OCI-M2 (cell line): ENCODE data around the gene KCNK7.

Source experiments
- DNase-seq: peaks from one replicate; lab custom pipeline; 2025; ENCODE audit not compliant: unreplicated experiment; lab: John Stamatoyannopoulos, UW

Gene KCNK7

DNA sequence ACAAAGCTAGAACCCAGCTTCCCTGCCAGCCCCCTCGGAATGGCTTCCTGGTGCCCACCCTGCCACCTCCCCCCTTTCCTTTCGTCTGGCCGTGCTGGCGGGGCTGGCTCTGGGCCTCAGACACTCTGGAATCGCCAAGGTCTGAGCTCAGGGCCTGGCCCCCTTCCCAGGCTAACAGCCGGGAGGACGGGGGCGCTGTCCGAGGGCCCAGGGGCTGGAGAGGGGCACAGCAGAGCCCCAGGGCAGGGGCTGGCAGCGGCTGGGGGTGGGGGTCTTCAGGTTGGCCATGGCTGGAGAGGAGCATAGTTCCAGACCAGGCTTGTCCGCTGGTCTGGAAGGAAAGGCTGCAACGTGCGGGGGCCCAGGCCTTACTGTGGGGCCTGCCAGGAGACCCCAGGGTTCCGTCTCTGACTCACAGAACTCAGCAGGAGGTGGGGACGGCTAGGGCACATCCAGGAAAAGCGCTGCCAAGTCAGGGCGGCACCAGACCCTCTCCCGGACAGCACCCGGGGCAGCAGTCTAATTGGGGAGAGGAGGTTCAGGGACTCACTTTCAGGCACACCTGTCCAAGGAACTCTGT, 36.6 kb downstream of the KCNK7 start:
- no peak for DNase-seq

DNA sequence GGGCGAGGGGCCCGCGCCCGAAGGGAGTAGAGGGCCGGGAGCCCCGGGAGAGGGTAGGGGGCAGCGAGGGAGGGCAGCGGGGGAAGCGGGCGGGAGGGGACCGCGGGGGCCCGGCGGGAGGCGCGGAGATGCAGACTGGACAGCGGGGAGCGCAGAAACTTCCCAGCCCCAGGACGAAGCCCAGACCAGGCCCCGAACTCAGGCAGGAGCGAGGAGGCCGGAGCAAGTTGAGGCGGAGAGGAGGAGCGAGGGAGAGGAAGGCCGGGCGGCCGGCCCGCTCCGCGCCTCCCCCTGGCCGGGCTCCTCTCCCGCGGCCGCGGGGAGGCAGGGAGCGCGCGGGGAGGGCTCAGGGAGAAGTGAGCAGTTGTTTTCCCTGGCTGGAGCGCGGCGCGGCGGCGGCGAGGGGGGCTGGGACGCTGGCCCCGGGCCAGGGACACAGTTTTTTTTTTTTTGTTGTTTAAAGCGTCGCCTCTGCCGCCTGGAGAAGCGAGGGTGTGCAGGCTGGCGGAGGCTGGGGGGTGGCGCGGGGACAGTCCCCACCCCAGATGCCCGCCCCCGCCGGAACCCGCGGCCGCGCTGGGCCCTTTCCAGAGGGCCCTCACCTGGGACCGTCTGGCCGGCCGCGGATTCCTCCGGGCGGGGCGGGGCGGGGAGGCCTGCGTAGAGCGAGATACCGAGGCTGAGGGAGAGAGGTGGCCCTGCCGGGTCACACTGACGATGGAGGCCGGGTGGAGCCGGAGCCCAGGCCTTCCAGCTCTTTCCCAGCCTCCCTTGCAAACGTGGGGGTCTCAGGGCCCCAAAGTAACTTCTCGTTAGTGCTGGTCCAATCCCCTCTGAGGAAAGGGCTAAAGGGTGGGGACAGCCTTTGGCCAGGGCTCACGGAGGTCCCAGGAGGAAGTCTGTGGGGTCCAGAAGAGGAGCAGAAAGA, 37.3 kb downstream of the KCNK7 start, which contains the start of gene LTBP3:
TSS of gene LTBP3 (minus strand) at position 358 of the 928 bp plus-strand sequence. CDS start 400 bp downstream, outside the sequence.
- no peak for DNase-seq

DNA sequence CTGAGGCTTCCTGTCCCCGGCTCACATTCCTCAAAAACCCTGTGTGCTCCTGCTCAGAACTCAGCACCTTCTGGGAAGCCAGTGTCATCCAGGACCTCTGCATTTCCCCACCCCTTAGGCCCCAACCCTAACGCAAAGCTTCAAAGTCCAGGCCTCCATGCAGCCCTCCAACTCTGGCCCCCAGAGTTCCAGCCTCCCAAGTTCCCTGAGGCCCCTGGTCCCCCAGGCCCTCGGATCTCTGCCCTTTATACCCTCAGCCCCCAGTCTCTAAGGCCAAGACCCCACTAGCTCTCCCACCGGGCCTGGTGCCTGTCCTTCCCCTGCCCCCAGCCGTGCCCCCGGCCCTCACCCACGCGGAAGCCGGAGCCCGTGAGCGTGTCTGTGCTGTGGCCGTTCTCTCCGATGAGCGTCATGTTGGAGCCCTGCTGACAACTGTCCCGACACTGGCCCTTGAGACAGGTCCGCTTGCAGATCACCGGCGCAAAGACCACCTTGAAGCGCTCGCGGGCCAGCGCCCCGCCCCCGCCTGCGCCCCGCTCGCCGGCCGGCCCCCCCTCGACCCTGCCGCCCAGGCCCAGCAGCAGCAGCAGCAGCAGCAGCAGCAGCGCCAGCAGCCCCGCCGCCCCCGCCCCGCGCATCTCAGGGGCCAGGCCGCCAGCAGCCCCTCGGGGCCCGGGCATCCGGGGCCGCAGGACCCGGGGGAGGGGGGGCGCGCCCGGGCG, 38.2 kb downstream of the KCNK7 start:
- DNase-seq: no peak

DNA sequence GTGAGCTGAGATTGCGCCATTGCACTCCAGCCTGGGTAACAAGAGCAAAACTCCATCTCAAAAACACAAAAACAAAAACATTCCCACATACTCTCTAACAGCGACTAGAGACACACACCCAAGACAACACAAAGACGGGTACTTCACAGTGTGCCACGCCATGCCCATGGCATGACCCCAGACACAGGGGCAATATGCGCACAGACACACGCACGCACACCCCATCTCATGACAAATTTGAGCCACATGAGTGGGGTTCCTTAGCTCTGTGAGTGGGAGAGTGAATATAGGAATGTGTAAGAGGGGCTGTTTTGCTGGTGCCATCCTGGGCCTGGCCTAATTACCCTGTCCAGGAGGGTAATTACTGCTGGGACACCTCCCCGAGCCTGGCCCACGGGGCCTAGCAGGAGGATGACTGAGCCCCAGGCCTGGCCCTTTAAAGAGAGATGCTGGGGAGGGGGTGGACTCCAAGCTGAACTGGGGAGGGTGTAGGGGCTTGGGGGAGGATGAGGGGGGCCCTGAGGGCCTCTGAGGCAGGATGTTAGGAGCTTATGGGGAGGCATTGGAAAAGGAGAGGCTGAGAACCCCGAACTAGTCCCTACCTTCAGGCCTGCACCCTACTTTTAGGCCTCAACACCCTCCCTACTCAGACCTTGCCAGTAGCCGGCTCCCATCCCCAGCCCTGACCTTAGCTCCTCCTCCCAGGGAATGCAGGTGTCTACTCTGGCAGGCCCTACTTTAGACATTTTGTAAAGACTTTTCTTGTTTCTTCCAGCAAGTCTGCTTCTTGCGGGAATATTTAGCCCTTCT, 38.9 kb downstream of the KCNK7 start:
- DNase-seq: no peak

DNA sequence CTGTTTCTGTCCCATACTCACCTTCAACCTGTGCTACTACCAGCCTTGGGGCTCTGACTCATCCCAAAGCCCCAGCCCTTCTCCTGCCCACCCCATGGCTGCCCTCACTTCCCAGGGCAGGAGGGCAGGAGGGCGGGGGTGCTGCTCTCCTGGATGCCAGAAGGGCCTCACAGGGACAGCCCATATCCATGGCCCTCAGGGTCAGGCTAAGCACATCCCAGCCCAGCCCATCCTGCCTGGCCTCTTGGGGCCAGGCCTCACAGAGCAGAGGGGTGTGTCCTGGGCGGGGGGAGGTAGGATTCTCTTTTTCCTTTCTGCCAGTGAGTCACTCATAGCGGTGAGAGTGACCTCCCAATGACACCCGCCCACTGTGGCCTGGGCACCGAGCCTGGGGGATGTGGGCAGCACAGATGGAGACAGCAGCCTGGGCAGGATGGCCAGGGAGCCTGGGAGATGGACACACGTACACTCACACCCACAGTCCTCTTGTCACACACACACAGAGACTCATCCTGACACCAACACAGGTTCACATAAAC, 39.8 kb downstream of the KCNK7 start:
- DNase-seq: no peak

DNA sequence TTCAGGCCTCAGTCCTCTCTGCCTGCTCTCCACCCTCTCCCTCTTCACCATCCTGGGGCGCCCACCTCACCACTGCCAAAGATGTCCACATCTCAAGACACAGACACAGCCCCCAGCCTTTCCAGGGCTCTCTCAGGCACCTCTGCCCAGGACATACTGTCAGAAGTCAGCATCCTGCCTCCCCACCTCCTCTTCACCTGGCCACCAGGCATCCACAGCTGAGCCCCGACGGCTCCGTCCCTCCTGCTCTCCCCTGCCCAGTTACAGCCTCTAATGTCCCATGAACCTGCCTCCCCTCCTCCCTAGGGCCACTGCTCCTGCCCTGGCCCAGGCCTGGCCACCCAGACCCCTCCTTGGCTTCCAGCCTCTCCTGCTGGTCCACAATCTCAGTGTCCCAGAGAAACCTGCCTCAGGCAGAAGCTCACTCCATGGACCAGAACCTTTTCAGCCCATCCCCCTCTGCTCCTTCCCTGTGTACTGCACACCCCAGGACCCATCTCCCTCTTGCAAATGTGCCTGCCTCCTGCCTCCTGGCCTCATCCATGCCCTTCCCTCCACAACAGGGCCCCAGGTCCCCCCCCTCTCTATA, 40.7 kb downstream of the KCNK7 start:
- DNase-seq: no peak

DNA sequence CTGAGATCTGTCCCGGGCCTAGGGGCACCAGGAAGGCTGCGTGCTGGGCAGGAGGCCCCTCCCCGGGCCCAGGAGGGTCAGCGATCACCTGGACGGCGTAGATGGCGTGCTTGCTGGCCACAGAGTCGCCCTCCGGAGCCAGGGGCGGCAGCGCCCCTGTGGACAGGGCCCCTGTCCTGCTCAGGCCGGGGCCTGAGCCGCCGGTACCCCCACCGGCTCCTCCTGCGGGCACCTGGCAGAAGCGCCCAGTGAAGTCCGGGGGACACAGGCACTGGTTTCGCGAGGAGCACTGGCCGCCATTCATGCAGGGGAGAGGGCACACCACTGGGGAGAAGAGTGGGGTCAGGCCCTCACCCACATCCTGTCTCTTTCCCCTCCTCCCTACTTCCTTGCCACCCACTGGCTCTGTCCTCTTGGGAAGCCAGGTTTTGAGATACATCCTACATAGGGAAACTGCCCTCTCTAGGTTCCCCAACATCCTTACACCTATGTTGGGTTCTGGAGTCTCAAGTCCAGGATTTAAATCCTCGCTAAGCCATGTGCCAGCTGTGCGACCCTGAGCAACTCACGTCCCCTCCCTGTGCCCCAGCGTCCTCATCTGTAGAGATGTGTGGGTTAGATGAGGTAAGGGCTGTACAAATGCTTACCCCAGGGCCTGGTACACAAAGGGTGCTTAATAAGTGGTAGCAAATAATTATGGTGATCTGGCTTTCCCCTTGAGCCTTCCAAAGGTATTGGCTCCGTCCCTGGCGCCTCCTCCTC, 41.4 kb downstream of the KCNK7 start:
- no peak for DNase-seq

DNA sequence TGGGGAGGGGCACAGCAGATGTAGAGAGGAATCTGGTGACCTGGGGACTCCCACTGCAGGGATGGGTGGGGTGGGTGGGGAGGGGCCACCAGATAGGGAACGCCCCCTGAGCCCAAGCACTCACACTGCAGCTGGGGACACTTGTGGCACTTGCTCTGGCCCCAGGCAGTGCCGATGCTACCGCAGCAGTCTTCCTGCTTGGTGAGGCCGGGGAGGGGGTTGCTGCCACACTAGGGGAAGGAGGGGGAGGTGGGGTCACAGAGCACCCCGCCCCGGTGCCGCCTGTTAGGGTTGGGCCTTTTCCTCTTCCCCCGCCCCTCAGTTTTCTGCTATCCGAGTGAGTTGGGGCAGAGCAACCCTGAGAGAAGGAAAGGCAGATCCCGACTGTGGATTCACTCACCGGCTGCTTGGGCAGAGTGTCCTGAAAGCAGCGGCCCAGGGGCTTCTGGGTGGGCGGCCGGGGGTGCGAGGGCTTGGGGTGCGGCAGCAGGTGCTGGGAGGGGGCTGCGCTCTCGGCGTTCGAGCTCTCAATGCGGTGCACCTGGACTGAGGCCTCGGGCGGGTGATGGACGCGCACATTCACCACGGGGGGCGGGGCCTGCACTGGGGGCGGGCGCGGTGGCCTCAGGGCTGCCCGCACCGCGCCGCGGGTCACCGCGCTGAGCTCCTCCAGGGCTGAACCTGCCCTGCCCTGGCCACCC, 42.1 kb downstream of the KCNK7 start:
- no peak for DNase-seq

DNA sequence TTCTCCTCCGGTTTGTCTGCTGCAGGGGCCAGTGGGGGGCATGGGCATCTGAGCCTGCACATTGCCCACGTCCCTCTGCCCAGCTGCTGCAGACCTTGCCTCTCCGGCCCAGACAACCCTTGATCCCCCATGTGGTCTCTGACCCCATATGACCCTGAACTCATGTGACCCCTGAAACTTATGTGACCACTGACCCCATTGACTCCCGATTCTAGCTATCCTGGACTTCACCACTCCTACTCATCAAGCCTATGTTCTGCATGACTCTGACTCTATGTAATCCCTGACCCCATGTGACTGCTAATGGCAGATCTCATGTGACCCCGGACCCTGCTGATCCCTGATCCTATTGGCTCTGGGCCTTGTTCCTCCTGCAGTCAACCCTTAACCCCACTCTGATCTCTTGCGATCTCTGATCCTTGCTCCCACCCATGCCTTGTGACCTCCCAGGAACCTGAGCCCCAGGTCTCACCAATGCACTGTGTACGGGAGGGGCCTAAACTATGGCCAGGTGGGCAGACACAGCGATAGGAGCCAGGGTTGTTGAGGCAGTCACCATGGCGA, 43.1 kb downstream of the KCNK7 start:
- no peak for DNase-seq

DNA sequence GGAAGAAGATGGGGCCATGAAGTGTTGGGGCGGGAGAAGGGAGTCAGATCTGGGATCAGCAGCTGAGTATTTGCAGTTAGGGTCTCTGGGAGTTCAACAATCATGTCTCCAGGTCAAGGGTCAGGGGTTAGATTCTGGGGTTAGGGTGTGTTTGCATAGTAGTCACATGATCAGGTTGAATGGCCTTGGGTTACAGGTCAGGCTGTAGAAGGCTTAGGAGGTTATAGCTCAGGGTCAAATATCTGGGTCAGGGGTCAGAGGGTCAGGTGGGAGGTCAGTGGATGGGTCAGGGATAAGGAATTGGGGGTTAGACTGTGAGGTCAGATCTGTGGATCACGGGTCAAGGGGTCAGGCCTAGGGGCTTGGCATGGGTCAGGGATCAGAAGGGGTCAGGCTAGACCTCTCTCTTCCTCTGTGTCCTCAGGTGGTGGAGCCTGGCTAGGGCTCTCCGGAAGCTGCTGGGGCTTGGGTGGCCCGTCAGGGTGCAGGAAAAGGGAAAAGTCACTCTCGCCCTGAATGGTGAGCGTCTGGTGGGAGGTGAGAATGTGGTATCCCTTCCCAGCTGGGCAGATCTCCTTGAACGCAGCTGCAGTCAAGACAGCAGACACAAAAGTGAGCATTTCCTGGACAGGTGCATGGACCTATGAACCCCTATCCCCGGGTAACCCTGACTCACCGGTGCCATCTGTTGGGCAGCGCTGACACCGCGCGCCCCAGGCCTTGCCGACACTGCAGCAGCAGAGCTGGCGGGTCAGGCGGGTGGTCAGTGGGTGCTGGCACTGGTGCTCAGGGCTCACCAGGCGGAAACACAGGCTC, 43.8 kb downstream of the KCNK7 start:
- DNase-seq: no peak

DNA sequence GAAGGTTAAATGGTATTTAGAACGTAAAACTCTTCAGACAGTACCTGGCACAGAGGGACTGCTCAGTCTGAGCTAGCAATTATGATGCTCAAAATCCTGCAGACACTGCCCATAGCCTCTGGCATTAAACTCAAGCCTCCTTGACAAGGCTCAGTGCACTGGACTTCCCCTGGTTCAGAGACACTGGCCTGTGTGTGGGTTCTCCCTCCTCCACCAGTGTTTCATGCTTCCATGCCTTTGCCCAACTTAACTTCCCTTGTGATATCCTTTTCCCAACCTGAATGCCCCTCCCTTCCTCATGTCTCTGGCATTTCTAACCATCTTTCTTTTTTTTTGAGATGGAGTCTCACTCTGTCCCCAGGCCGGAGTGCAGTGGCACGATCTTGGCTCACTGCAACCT, 46.5 kb downstream of the KCNK7 start:
- DNase-seq: no peak

DNA sequence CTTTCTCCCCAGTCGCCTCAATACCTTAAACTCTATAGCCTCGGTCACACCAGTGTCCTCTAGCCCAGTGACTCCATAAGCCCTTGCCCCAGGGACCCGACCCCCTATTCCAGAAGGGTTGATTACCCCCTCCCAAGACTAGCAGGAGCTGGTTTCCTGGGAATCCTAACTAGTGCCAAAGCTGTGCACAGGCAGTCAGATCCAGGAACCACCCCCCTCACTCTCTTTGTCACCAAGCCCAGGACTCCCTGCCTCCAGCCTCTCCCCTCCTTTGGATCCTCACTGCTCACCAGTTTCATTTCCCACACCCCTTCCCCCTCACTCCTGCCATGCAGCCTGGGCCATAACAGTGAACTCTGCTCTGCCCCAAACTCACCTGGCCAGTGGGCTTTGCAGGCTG, 47.2 kb downstream of the KCNK7 start:
- DNase-seq: no peak

DNA sequence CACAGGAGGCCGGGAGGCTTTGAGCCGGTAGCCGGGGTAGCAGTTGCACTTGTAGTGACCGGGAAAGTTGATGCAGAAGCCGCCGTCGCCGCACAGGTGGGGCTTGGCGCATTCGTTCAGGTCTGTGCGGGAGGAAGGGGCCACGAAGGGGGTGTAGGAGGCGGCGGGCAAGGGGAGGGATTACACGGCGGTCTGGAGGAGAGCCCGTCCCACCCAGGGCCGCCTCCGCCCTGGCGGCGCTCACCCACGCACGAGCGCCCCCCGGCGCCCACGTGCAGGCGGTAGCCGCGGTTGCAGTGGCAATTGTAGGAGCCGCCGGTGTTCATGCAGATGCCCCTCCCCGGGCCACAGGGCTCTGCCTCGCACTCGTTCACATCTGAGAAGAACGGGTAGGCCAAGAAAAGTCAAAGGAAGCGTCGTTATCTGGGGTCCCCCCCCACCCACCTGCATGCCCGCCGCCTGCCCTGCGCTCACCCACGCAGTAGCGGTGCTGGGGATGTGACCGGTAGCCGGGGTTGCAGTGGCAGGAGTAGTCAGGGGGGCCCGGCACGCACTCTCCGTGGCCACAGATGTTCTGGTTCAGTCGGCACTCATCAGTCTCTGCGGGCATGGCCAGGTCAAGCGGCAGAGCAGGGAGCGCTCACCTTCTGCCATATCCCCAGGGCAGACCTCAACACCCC, 48.0 kb downstream of the KCNK7 start:
- no peak for DNase-seq

DNA sequence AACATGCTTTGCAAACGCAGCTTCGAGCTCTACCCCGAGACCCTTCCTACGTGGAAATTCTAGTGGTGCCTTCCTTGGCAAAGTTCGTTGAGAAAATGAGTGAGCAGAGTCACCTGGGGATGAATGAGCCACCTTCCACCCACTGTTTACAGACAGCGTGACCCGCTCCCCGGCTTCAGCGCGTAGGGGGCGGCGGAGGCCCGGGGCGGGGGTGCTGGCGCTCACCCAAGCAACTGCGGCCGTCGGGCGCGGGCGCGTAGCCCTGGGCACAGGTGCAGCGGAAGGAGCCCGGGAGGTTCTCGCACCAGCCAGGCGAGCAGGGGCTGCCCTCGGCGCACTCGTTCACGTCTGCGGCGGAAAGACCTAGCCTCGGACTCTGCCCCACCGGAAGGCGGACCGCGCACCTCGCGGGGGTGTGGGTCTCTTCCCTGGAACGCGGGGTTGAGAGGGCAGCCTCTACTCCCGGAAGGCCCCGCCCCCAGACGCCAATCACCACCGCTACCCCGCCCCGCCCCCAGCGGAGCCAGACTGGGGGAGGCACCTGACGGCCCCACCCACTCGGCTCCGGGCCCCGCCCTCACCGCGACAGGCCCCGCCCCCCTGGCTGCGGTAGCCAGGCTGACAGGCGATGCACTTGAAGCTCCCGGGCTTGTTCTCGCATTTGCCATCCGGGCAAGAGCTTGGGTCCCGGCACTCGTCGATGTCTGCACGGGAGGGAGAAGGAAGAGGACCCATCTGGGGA, 49.2 kb downstream of the KCNK7 start:
- no peak for DNase-seq

DNA sequence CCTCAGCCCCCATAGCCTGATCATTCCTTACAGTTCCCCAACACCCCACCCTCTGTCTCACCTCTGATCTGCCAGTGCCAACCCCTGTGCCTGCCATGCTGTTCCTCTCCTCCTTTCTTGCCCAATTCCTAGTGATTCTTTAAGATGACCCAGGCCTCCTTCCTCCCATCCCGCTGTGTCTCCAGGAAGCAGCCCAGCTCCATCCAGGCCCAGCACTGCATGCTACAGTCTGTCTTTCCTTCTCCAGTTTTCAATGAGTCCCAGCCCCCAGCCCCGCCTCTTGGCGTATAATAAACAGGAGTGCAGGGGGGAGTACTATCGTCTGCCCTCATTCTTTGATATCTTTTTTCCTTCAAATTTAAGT, 49.8 kb downstream of the KCNK7 start:
- no peak for DNase-seq
